Measurements from ENCODE around the gene INPP5K. TPM values are rescaled to one million over a fixed set of nuclear protein-coding genes. Genes with fewer than 3 reads are reported as not detected.
"Not testable (repeated sequence)": the region's sequence is repeated elsewhere in the genome, so short reads cannot be mapped to it uniquely, and the experiment has no call there.

Gene INPP5K
- total RNA-seq, 1 experiment from 2014 or later, result 27.4 TPM

GRCh38 chr17:1464186-1464585 lies 52.2 kb downstream of the INPP5K start:
- no peak for DNase-seq (ENCODE audit: low read depth)

GRCh38 chr17:1462164-1463112 lies 54.0 kb downstream of the INPP5K start:
- no peak for DNase-seq (ENCODE audit: low read depth)

- DNase-seq (ENCODE audit: low read depth), result no peak
These were observed 55.0 kb downstream of the INPP5K start for GRCh38 chr17:1461198-1461944.

- DNase-seq (ENCODE audit: low read depth), result peak; percentile 70
These were observed 56.2 kb downstream of the INPP5K start for GRCh38 chr17:1460233-1460632.

GRCh38 chr17:1455797-1456599 lies 60.4 kb downstream of the INPP5K start, which contains the start of gene CRK:
Gene CRK, minus strand, starts transcription at chr17:1456232. Its CDS starts 115 bp downstream, at chr17:1456117.
- peak; percentile 99 for DNase-seq (ENCODE audit: low read depth)

- peak; percentile 82 for DNase-seq (ENCODE audit: low read depth)
These were observed 61.1 kb downstream of the INPP5K start for GRCh38 chr17:1455291-1455796.

- no peak for DNase-seq (ENCODE audit: low read depth)
These were observed 61.9 kb downstream of the INPP5K start for GRCh38 chr17:1454541-1454940.

- not testable (repeated sequence) for DNase-seq (ENCODE audit: low read depth)
These were observed 62.7 kb downstream of the INPP5K start for GRCh38 chr17:1453694-1454093.

- DNase-seq (ENCODE audit: low read depth), result no peak
These were observed 63.6 kb downstream of the INPP5K start for GRCh38 chr17:1452836-1453235.

GRCh38 chr17:1450261-1450660 lies 66.2 kb downstream of the INPP5K start:
- not testable (repeated sequence) for DNase-seq (ENCODE audit: low read depth)

GRCh38 chr17:1449412-1449967 lies 66.9 kb downstream of the INPP5K start:
- DNase-seq (ENCODE audit: low read depth), result no peak

GRCh38 chr17:1447052-1447451 lies 69.4 kb downstream of the INPP5K start:
- DNase-seq (ENCODE audit: low read depth), result no peak

GRCh38 chr17:1446201-1446600 lies 70.2 kb downstream of the INPP5K start:
- DNase-seq (ENCODE audit: low read depth), result no peak

- DNase-seq (ENCODE audit: low read depth), result not testable (repeated sequence)
These were observed 70.7 kb downstream of the INPP5K start for GRCh38 chr17:1445695-1446094.

Other genes with a start within 250 kb of the INPP5K start
- gene BHLHA9, start 246.2 kb downstream of the INPP5K start, total RNA-seq (2014; rRNA removed; shearing (Covaris generic)), result not detected in 2 replicates
- gene TRARG1, start 236.9 kb downstream of the INPP5K start, total RNA-seq (2014; rRNA removed; shearing (Covaris generic)), result not detected in 2 replicates
- gene YWHAE, start 116.4 kb downstream of the INPP5K start, total RNA-seq (2014; rRNA removed; shearing (Covaris generic)), result 772 and 1,216 TPM in 2 replicates
- 118 and 126 TPM in 2 replicates for gene CRK, start 60.4 kb downstream of the INPP5K start, total RNA-seq (2014; rRNA removed; shearing (Covaris generic))
- 55.9 and 57.2 TPM in 2 replicates for gene MYO1C, start 23.9 kb downstream of the INPP5K start, total RNA-seq (2014; rRNA removed; shearing (Covaris generic))
- 20.7 and 22.6 TPM in 2 replicates for gene PITPNA, start 46.2 kb upstream of the INPP5K start, total RNA-seq (2014; rRNA removed; shearing (Covaris generic))
- 11.5 and 11.9 TPM in 2 replicates for gene SLC43A2, start 112.2 kb upstream of the INPP5K start, total RNA-seq (2014; rRNA removed; shearing (Covaris generic))
- gene SCARF1, start 129.1 kb upstream of the INPP5K start, total RNA-seq (2014; rRNA removed; shearing (Covaris generic)), result 2.1 and 4.0 TPM in 2 replicates
- gene RILP, start 133.3 kb upstream of the INPP5K start, total RNA-seq (2014; rRNA removed; shearing (Covaris generic)), result 7.7 and 40.7 TPM in 2 replicates
- gene PRPF8, start 168.3 kb upstream of the INPP5K start, total RNA-seq (2014; rRNA removed; shearing (Covaris generic)), result 63.9 and 93.3 TPM in 2 replicates
- gene TLCD2, start 193.8 kb upstream of the INPP5K start, total RNA-seq (2014; rRNA removed; shearing (Covaris generic)), result 0.17 and 0.71 TPM in 2 replicates
- gene WDR81, start 208.1 kb upstream of the INPP5K start, total RNA-seq (2014; rRNA removed; shearing (Covaris generic)), result 16.5 and 16.7 TPM in 2 replicates
- 0.06 and 0.80 TPM in 2 replicates for gene SERPINF2, start 226.3 kb upstream of the INPP5K start, total RNA-seq (2014; rRNA removed; shearing (Covaris generic))
- 0.69 and 2.6 TPM in 2 replicates for gene SERPINF1, start 245.4 kb upstream of the INPP5K start, total RNA-seq (2014; rRNA removed; shearing (Covaris generic))